ENCODE results near the gene GRIK2. TPM values are rescaled to one million over a fixed set of nuclear protein-coding genes. Genes with fewer than 3 reads are reported as not detected.

GRIK2 gene
- total RNA-seq, 1 donor from 2014 or later = 2.3 TPM

DNA sequence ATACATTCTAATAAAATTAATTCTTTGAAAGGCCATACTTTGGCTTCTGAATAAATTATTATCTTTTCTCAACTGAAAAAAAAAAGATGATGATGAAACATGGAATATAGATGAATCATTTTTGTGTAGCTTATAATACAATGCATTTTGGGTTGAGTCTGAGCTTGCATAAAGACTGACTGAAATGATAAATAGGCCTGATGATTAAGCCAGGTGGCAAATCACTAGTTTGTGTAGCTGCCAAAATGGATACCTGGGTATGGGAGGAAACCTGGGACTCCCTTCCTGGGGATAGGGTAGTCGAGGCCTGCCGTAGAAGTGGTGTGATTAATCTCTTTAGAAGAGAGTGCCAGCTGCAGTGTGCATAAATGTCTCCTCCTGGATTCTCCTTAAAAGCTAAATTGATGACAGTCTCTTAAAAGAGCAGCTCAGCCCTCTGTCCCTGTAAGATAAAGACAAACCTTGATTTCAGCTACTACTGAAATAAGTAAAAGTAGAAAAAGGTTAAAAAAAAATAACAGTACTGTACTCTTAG, 275.1 kb downstream of the GRIK2 start:
- ATAC-seq = no peak
- DNase-seq = no peak
- intact Hi-C loops (cut with micrococcal nuclease) = no loop called here

GRCh38 chr6:101676187-101676586, 282.7 kb downstream of the GRIK2 start:
- no peak for DNase-seq
- intact Hi-C loops (cut with micrococcal nuclease) = no loop called here
- no peak for ATAC-seq

DNA sequence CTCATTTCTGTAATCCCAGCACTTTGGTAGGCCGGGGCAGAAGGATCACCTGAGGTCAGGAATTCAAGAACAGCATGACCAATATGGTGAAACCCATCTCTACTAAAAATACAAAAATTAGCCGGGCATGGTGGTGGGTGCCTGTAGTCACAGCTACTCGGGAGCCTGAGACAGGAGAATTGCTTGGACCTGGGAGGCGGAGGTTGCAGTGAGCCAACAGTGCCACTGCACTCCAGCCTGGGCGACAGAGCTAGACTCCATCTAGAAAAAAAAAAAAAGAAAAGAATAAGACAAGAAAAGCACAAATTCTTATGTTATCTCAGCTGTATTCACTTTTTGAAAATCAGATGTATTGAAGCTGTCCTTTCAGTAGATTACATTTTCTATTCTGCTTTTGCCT, 289.4 kb downstream of the GRIK2 start:
- intact Hi-C loops (cut with micrococcal nuclease) = no loop called here
- no peak for DNase-seq
- ATAC-seq = no peak

- intact Hi-C loops (cut with micrococcal nuclease) = no loop called here
- DNase-seq (no peak), ATAC-seq (no peak)
Observed at GRCh38 chr6:101683884-101684283, 290.4 kb downstream of the GRIK2 start.

DNA sequence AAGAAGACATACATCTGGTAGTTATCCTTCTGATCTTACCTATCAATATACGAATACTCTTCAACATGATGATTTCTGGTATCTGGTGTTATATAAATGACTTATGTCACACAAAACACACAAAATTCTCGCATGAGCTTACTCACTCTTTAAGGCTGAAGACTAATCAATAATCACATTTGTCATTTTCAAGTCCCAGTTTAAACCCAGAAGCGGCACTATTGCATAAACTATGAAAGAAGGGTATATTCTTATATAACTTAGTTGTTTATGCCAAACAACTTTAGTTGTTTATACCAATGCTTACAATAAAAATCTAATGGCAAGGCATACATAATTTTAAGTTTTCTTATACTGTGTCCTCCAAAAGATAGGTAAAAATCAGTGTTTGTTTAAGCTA, 293.1 kb downstream of the GRIK2 start:
- ATAC-seq (no peak), DNase-seq (no peak)
- intact Hi-C loops (cut with micrococcal nuclease) = no loop called here

- intact Hi-C loops (cut with micrococcal nuclease) = no loop called here
Observed at GRCh38 chr6:101689156-101689555, 295.6 kb downstream of the GRIK2 start.

GRCh38 chr6:101689695-101690094, 296.2 kb downstream of the GRIK2 start:
- ATAC-seq (no peak), DNase-seq (no peak)
- intact Hi-C loops (cut with micrococcal nuclease) = no loop called here

More at GRCh38 chr6:101689156-101689555, 295.6 kb downstream of the GRIK2 start:
- DNase-seq (no peak), ATAC-seq (no peak)

GRCh38 chr6:101700655-101701054, 307.1 kb downstream of the GRIK2 start:
- ATAC-seq (no peak), DNase-seq (no peak)
- intact Hi-C loops (cut with micrococcal nuclease) = no loop called here

GRCh38 chr6:101703311-101703710, 309.8 kb downstream of the GRIK2 start:
- ATAC-seq (no peak), DNase-seq (no peak)
- intact Hi-C loops (cut with micrococcal nuclease) = no loop called here

- no peak for ATAC-seq
- intact Hi-C loops (cut with micrococcal nuclease) = no loop called here
- no peak for DNase-seq
Observed at GRCh38 chr6:101705866-101706265, 312.4 kb downstream of the GRIK2 start.

- intact Hi-C loops (cut with micrococcal nuclease) = no loop called here
- no peak for DNase-seq
- no peak for ATAC-seq
Observed at GRCh38 chr6:101706576-101706975, 313.1 kb downstream of the GRIK2 start.

- intact Hi-C loops (cut with micrococcal nuclease) = no loop called here
- DNase-seq = no peak
- no peak for ATAC-seq
Observed at GRCh38 chr6:101711518-101711917, 318.0 kb downstream of the GRIK2 start.

- intact Hi-C loops (cut with micrococcal nuclease) = no loop called here
- DNase-seq = no peak
- no peak for ATAC-seq
Observed at GRCh38 chr6:101716387-101716786, 322.9 kb downstream of the GRIK2 start.

DNA sequence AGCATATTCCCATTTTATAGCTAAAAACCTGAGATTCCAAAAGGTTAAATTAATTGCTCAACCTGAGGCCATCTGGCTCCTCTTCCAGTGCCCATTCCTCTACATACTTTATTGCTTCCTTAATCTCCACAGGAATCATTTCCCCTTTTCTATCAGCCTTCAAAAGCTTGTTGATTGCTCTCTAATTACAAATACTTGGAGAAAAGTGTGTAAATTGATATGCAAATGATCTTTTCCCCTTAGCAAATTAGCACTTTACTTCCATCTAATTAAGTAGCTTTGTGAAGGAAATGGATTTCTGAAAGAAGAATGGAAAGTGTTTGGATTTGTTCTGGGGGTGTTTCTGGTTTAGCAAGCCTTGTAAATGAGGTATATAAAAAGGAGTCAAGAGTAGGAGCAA, 323.3 kb downstream of the GRIK2 start:
- intact Hi-C loops (cut with micrococcal nuclease) = no loop called here
- no peak for DNase-seq
- ATAC-seq = no peak

DNA sequence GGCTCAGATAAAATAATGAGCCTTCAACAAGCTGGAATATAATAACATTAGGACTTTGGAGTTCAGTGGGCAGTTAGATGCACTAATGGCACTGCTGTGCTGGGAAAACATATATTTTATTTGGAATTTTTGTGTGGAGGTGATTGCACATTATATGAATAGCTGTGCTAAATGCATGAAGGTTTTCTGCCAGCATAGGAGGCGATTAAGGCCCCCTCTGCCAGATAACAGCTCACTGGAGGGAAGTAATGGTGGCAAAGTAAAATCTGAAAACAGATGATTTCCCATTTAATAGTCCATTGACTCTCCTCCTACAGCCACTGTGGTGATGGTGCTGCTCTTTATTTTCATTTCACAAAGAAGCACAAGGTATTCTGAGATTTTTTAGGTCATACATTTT, 326.0 kb downstream of the GRIK2 start:
- DNase-seq = no peak
- ATAC-seq = no peak
- intact Hi-C loops (cut with micrococcal nuclease) = no loop called here

- DNase-seq (no peak), ATAC-seq (no peak)
- intact Hi-C loops (cut with micrococcal nuclease) = no loop called here
Observed at GRCh38 chr6:101722471-101722870, 329.0 kb downstream of the GRIK2 start.

GRCh38 chr6:101722991-101723579, 329.6 kb downstream of the GRIK2 start:
- ATAC-seq (no peak), DNase-seq (no peak)
- intact Hi-C loops (cut with micrococcal nuclease) = no loop called here

GRCh38 chr6:101728388-101728787, 334.9 kb downstream of the GRIK2 start:
- intact Hi-C loops (cut with micrococcal nuclease) = no loop called here
- ATAC-seq (no peak), DNase-seq (no peak)

GRCh38 chr6:101728956-101729355, 335.4 kb downstream of the GRIK2 start:
- intact Hi-C loops (cut with micrococcal nuclease) = no loop called here
- ATAC-seq (no peak), DNase-seq (no peak)

GRCh38 chr6:101730954-101731353, 337.4 kb downstream of the GRIK2 start:
- no peak for DNase-seq
- intact Hi-C loops (cut with micrococcal nuclease) = no loop called here
- ATAC-seq = no peak

- intact Hi-C loops (cut with micrococcal nuclease) = no loop called here
- DNase-seq (no peak), ATAC-seq (no peak)
Observed at GRCh38 chr6:101733899-101734298, 340.4 kb downstream of the GRIK2 start.

- ATAC-seq (no peak), DNase-seq (no peak)
- intact Hi-C loops (cut with micrococcal nuclease) = no loop called here
Observed at GRCh38 chr6:101738481-101738880, 345.0 kb downstream of the GRIK2 start.

All from left ventricle myocardium superior (tissue), 1 donor.